GM12801 (cell line): ENCODE results near the gene PARN.

ENCODE experiments used
- TF ChIP-seq, protein P1 (sequence below): IDR thresholded peaks from one replicate; pipeline ENCODE4 v1.5.1; 2011; ENCODE audit warnings: control low read depth; ENCODE audit not compliant: insufficient read length; ENCODE audit errors: extremely low read depth

Gene PARN

DNA sequence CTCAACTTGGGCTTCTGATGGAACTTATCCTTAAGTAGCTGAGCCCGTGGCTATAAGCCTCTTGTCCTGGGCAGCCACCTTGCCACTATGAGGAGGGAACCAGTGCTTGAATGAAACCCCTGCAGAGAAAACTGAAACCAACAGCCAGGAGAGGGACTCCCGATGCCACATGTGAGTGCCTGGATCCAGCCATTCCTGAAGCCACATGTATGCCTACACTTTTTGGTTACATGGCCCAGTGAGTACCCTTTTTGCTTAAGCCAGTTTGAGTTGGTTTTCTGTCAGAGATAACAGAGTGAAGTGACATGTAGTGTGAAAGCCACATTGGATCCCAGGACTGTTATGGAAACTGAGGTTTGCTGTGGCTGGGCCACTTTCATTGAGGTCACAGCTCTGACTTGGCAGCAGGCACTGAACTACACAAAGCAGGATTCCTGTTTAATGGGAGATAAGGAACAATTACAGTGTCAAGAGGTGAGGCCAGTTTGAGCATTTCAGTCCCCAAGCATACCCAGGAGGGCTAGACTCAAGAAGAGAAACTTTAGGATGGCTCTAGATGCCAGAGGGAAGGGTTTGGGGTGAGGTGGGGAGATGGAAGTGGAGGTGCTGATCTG lies 222.2 kb downstream of the PARN start:
- TF ChIP-seq, protein P1, sequence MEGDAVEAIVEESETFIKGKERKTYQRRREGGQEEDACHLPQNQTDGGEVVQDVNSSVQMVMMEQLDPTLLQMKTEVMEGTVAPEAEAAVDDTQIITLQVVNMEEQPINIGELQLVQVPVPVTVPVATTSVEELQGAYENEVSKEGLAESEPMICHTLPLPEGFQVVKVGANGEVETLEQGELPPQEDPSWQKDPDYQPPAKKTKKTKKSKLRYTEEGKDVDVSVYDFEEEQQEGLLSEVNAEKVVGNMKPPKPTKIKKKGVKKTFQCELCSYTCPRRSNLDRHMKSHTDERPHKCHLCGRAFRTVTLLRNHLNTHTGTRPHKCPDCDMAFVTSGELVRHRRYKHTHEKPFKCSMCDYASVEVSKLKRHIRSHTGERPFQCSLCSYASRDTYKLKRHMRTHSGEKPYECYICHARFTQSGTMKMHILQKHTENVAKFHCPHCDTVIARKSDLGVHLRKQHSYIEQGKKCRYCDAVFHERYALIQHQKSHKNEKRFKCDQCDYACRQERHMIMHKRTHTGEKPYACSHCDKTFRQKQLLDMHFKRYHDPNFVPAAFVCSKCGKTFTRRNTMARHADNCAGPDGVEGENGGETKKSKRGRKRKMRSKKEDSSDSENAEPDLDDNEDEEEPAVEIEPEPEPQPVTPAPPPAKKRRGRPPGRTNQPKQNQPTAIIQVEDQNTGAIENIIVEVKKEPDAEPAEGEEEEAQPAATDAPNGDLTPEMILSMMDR: no peak

GRCh38 chr16:14405611-14406537 lies 224.2 kb downstream of the PARN start:
- TF ChIP-seq, protein P1: no peak

DNA sequence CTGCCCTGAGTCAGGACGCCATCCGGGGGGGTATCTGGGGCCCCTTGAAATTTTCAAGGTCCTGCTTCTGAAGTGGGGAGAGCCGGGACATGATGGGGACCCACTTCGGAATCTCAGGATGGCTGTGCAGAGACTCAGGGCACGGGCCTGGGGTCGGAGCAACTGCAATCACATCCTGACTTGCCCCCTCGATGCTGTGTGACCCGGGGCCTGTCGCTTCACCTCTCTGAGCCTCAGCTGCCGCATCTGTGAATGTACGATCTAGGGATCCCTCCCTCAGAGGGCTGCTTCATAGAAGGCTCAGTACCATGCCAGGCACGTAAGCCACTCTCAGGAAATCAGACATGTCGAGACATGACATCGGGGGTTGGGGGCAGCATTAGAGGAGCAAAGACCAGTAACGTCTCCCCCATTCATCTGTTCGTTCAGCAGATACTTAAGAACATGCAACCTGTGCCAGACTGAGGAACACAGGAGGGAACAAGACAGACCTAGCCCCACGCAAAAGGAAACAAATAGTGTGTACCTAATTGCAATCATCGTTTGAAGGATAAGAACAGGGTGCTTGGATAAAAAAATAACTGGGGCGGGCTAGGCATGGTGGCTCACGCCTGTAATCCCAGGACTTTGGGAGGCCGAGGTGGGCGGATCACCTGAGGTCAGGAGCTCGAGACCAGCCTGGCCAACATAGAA lies 229.6 kb downstream of the PARN start:
- TF ChIP-seq, protein P1: no peak

- TF ChIP-seq, protein P1: no peak
Measured at GRCh38 chr16:14399378-14400284, 230.4 kb downstream of the PARN start.

DNA sequence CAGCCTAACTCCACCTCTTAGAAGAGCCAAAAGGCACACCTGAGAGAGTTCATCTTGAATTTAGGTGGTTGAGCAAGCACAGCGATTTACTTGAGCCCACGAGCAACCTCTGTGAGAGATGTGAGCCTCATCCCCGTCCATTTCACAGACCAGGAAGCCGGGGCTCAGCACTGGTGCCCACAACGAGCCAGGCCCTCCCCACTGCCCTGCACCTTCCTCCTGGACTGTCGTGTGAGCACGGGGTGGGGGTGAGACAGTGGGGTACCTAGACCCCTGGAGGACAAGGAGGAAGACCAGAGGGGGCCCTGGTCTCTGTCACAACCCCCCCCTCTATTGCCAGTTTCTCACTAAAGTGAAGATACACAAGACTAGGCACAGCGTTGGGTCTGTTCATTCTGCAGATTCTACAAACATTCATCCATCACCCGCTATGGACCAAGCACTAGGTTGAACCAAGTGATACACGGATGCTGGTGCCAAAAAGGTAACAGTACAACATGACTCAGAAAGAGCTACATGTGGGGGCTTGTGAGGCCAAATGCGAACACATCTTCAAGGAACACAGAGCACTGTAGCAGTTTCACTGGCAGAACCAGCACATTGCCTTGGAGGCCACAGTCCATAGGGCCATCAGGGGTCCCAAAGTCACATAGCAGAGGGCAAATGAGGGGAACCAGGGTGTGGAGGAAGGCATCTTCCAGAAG lies 231.9 kb downstream of the PARN start:
- TF ChIP-seq, protein P1: no peak

- TF ChIP-seq, protein P1: no peak
Measured at GRCh38 chr16:14394834-14395233, 235.2 kb downstream of the PARN start.
